Thoracic aorta (tissue), 2 donors: Measurements from ENCODE around the gene COG5. TPM values are rescaled to one million over a fixed set of nuclear protein-coding genes. Genes with fewer than 3 reads are reported as not detected.

Experiments used
- ATAC-seq: fragments of 150-250 bp; one replicate; pipeline ENCODE4 v1.8.0; 2017; ENCODE audit warnings: low read depth; ENCODE audit not compliant: insufficient number of reproducible peaks, low FRiP score
- DNase-seq: peaks from one replicate; pipeline ENCODE4 v3.0.0-alpha.2; 2020; ENCODE audit warnings: low spot score
- H3K27ac ChIP-seq, 2 donors: fragments of 200-600 bp; sonication (generic); 1 replicate in 1 of 2; 2 replicates in 1 of 2; pipeline ENCODE4 v1.5.1; 2016; ENCODE audit warnings: mild to moderate bottlenecking in 2 of 2, moderate library complexity in 2 of 2
- H3K27me3 ChIP-seq: fragments of 200-600 bp; sonication (generic); replicated peaks from 2 replicates; pipeline ENCODE4 v1.6.0; 2016; ENCODE audit warnings: mild to moderate bottlenecking; ENCODE audit not compliant: insufficient read depth
- H3K36me3 ChIP-seq: fragments of 200-600 bp; sonication (generic); one replicate; pipeline ENCODE4 v1.5.1; 2016
- H3K4me1 ChIP-seq, 2 donors: fragments of 200-600 bp; sonication (generic); 1 replicate in 1 of 2; 2 replicates in 1 of 2; pipeline versions ENCODE4 v1.5.1 to v1.6.0; 2016; ENCODE audit warnings: low read depth in 2 of 2, mild to moderate bottlenecking in 1 of 2; ENCODE audit not compliant: control insufficient read depth in 1 of 2
- H3K4me3 ChIP-seq: fragments of 200-600 bp; sonication (generic); 2 replicates; pipeline ENCODE4 v1.5.1; 2016; ENCODE audit warnings: mild to moderate bottlenecking
- H3K9me3 ChIP-seq: fragments of 200-600 bp; sonication (generic); 2 replicates; pipeline ENCODE4 v1.5.1; 2016
- CTCF ChIP-seq: fragments of 200-600 bp; sonication (generic); IDR thresholded peaks from one replicate; pipeline ENCODE4 v1.5.1; 2019; ENCODE audit warnings: antibody characterized with exemption
- total RNA-seq, 2 donors: library from RNA; depleted of rRNA; stranded (reverse); fragments of >200 nt; gene quantifications; one replicate each; pipeline versions ENCODE4 v1.1.0 to v1.2.3, GENCODE V29; 2016

COG5 gene
- total RNA-seq, 2 donors from 2014 or later: 52.5 to 72.4 TPM

GRCh38 chr7:107505997-107506673, 57.6 kb downstream of the COG5 start:
- no peaks in the 10 kb centered on the region for H3K4me1 ChIP-seq
- TF ChIP-seq CTCF: no peak
- peaks cover 3% of the 10 kb centered on the region for H3K36me3 ChIP-seq
- ATAC-seq: no peak
- DNase-seq: no peak
- no peaks in the 10 kb centered on the region for H3K27me3 ChIP-seq
- H3K4me3 ChIP-seq: no peak overlapping the region
- no peaks in the 10 kb centered on the region for H3K9me3 ChIP-seq
- H3K27ac ChIP-seq: no peak overlapping the region

- no peaks in the 10 kb centered on the region for H3K9me3 ChIP-seq
- no peaks in the 10 kb centered on the region for H3K4me1 ChIP-seq
- ATAC-seq (no peak), DNase-seq (no peak)
- peaks cover 3% of the 10 kb centered on the region for H3K36me3 ChIP-seq
- H3K4me3 ChIP-seq: no peak overlapping the region
- no peak overlapping the region for H3K27ac ChIP-seq
- no peaks in the 10 kb centered on the region for H3K27me3 ChIP-seq
- no peak for TF ChIP-seq CTCF
These were observed 58.4 kb downstream of the COG5 start for GRCh38 chr7:107505362-107505761.

GRCh38 chr7:107503687-107504086, 60.0 kb downstream of the COG5 start:
- ATAC-seq (no peak), DNase-seq (no peak)
- Histone ChIP-seq H3K4me1 (no peaks in the 10 kb centered on the region), H3K27me3 (no peaks in the 10 kb centered on the region), H3K9me3 (no peaks in the 10 kb centered on the region), H3K27ac (no peak overlapping the region), H3K4me3 (no peak overlapping the region), H3K36me3 (peaks cover 3% of the 10 kb centered on the region)
- TF ChIP-seq CTCF: no peak

- ATAC-seq (no peak), DNase-seq (no peak)
- no peaks in the 10 kb centered on the region for H3K9me3 ChIP-seq
- no peaks in the 10 kb centered on the region for H3K4me1 ChIP-seq
- peaks cover 3% of the 10 kb centered on the region for H3K36me3 ChIP-seq
- no peak for TF ChIP-seq CTCF
- H3K4me3 ChIP-seq: no peak overlapping the region
- no peaks in the 10 kb centered on the region for H3K27me3 ChIP-seq
- no peak overlapping the region for H3K27ac ChIP-seq
These were observed 60.9 kb downstream of the COG5 start for GRCh38 chr7:107502797-107503196.

GRCh38 chr7:107502154-107502553, 61.6 kb downstream of the COG5 start:
- H3K36me3 ChIP-seq: peaks cover 3% of the 10 kb centered on the region
- DNase-seq: no peak
- H3K27me3 ChIP-seq: no peaks in the 10 kb centered on the region
- no peaks in the 10 kb centered on the region for H3K9me3 ChIP-seq
- ATAC-seq: no peak
- TF ChIP-seq CTCF: no peak
- H3K27ac ChIP-seq: no peak overlapping the region
- H3K4me1 ChIP-seq: no peaks in the 10 kb centered on the region
- H3K4me3 ChIP-seq: no peak overlapping the region
